HepG2 (cell line): ENCODE measurements around the gene MAN2B2. TPM values are rescaled to one million over a fixed set of nuclear protein-coding genes. Genes with fewer than 3 reads are reported as not detected.

Experiments
- FUBP1 ChIP-seq: sonication (generic); formaldehyde crosslinking; IDR thresholded peaks from 2 replicates; pipeline ENCODE4 v1.5.1; 2020; ENCODE audit warnings: missing genetic modification reagents, mild to moderate bottlenecking, borderline replicate concordance
- GATA4 ChIP-seq: sonication (generic); IDR thresholded peaks from 2 replicates; pipeline ENCODE4 v1.6.1; 2016; ENCODE audit warnings: antibody characterized with exemption, low read depth, borderline replicate concordance
- GZF1 ChIP-seq: sonication (generic); formaldehyde crosslinking; IDR thresholded peaks from 2 replicates; pipeline ENCODE4 v1.5.1; 2020; ENCODE audit warnings: mild to moderate bottlenecking, missing genetic modification reagents
- HNRNPH1 ChIP-seq: fragments of 200-400 bp; formaldehyde crosslinking; optimal IDR thresholded peaks from 2 replicates; pipeline ENCODE3; 2017; ENCODE audit warnings: mild to moderate bottlenecking, low read depth, low read length
- KMT2B ChIP-seq: IDR thresholded peaks from 2 replicates; pipeline ENCODE4 v1.6.1; 2016; ENCODE audit warnings: missing genetic modification reagents, missing compliant biosample characterization
- NCOA5 ChIP-seq: sonication (generic); formaldehyde crosslinking; IDR thresholded peaks from 2 replicates; pipeline ENCODE4 v1.4.0; 2020; ENCODE audit warnings: missing genetic modification reagents
- NFKBIZ ChIP-seq: IDR thresholded peaks from 2 replicates; pipeline ENCODE4 v1.6.1; 2018; ENCODE audit warnings: missing genetic modification reagents, missing compliant biosample characterization
- PTBP1 ChIP-seq: fragments of 200-400 bp; formaldehyde crosslinking; IDR thresholded peaks from 2 replicates; pipeline ENCODE4 v1.6.1; 2018; ENCODE audit warnings: low read length, low read depth; ENCODE audit not compliant: poor library complexity, severe bottlenecking
- RBM22 ChIP-seq: fragments of 200-400 bp; formaldehyde crosslinking; optimal IDR thresholded peaks from 2 replicates; pipeline ENCODE3; 2017; ENCODE audit warnings: mild to moderate bottlenecking, low read length, moderate library complexity
- SALL2 ChIP-seq: sonication (generic); formaldehyde crosslinking; IDR thresholded peaks from 2 replicates; pipeline ENCODE4 v1.8.1; 2023; ENCODE audit warnings: mild to moderate bottlenecking, missing genetic modification reagents, inconsistent platforms
- SATB2 ChIP-seq: sonication (generic); formaldehyde crosslinking; IDR thresholded peaks from 2 replicates; pipeline ENCODE4 v1.5.0; 2020; ENCODE audit warnings: missing genetic modification reagents
- TRAFD1 ChIP-seq: sonication (generic); formaldehyde crosslinking; IDR thresholded peaks from 2 replicates; pipeline ENCODE4 v1.5.1; 2020; ENCODE audit warnings: missing genetic modification reagents, mild to moderate bottlenecking, borderline replicate concordance
- ZC3H13 ChIP-seq: sonication (generic); formaldehyde crosslinking; IDR thresholded peaks from 2 replicates; pipeline ENCODE4 v1.8.1; 2023; ENCODE audit warnings: mild to moderate bottlenecking, missing genetic modification reagents, moderate library complexity
- ZFX ChIP-seq: sonication (generic); formaldehyde crosslinking; IDR thresholded peaks from 2 replicates; pipeline ENCODE4 v1.4.0; 2020; ENCODE audit warnings: mild to moderate bottlenecking, low read depth, missing genetic modification reagents, moderate library complexity
- ZNF280B ChIP-seq: sonication (generic); formaldehyde crosslinking; IDR thresholded peaks from 2 replicates; pipeline ENCODE4 v1.5.0; 2020; ENCODE audit warnings: missing genetic modification reagents, mild to moderate bottlenecking, borderline replicate concordance
- ZNF468 ChIP-seq: sonication (generic); formaldehyde crosslinking; IDR thresholded peaks from 2 replicates; pipeline ENCODE4 v1.8.0; 2022; ENCODE audit warnings: mild to moderate bottlenecking, moderate library complexity, missing genetic modification reagents
- ZNF607 ChIP-seq: sonication (generic); formaldehyde crosslinking; IDR thresholded peaks from 2 replicates; pipeline ENCODE4 v1.5.1; 2020; ENCODE audit warnings: missing genetic modification reagents, mild to moderate bottlenecking, borderline replicate concordance
- ZNF691 ChIP-seq: sonication (generic); formaldehyde crosslinking; IDR thresholded peaks from 2 replicates; pipeline ENCODE4 v1.4.0; 2020; ENCODE audit warnings: missing genetic modification reagents, low read depth, mild to moderate bottlenecking, borderline replicate concordance
- ZNF761 ChIP-seq: sonication (generic); formaldehyde crosslinking; conservative IDR thresholded peaks from 2 replicates; pipeline ENCODE4 v1.4.0; 2020; ENCODE audit warnings: mild to moderate bottlenecking, missing genetic modification reagents
- ZNF773 ChIP-seq: sonication (generic); formaldehyde crosslinking; IDR thresholded peaks from 2 replicates; pipeline ENCODE4 v1.4.0; 2020; ENCODE audit warnings: missing genetic modification reagents, borderline replicate concordance
- ZNF800 ChIP-seq: sonication (generic); formaldehyde crosslinking; IDR thresholded peaks from 2 replicates; pipeline ENCODE4 v1.4.0; 2020; ENCODE audit warnings: missing genetic modification reagents
- polyA plus RNA-seq, 8 experiments: library from polyadenylated mRNA; depleted of rRNA in 3 of 8; stranded (reverse) in 7 of 8; unstranded in 1 of 8; fragments of >200 nt; fragmentation: Illumina TruSeq in 4 of 8; extraction: Trizol in 4 of 8; gene quantifications; 2 replicates each; pipeline versions ENCODE4 v1.2.1 to v1.2.3, GENCODE V29; 2011 to 2016; ENCODE audit warnings: low read depth in 4 of 8, missing spikeins in 1 of 8, mixed read lengths in 1 of 8; ENCODE audit not compliant: insufficient read depth in 1 of 8
- total RNA-seq, 5 experiments: library from RNA; depleted of rRNA; stranded (reverse); fragments of >200 nt; fragmentation: Illumina TruSeq; extraction: Trizol; gene quantifications; 2 replicates each; pipeline ENCODE4 v1.2.3, GENCODE V29; 2016; ENCODE audit warnings: low read depth in 1 of 5

Gene MAN2B2
- total and polyA plus RNA-seq, 2 of the 13 experiments (the other 11 are each of a cell fraction or from before 2014, with no cell fraction given): 4.8 to 5.4 TPM

GRCh38 chr4:6640292-6641163 lies 65.5 kb downstream of the MAN2B2 start, which contains the start of gene MRFAP1 (continued):
- TF ChIP-seq NFKBIZ (CRISPR knock-in tag): no peak
- no peak for TF ChIP-seq PTBP1
- no peak for TF ChIP-seq GATA4
- TF ChIP-seq ZNF280B (CRISPR knock-in tag): no peak
- TF ChIP-seq ZNF607 (CRISPR knock-in tag): no peak; the same call in none of the 2 replicates
- no peak for TF ChIP-seq HNRNPH1
- TF ChIP-seq ZNF691 (CRISPR knock-in tag): 0 out of 2 replicates have a peak, but pooled peaks have one; percentile 41
- TF ChIP-seq SATB2 (CRISPR knock-in tag): no peak; the same call in 1 of the 2 replicates
- no peak for TF ChIP-seq FUBP1 (CRISPR knock-in tag)
- peak; percentile 96 for TF ChIP-seq KMT2B (CRISPR knock-in tag)
- no peak for TF ChIP-seq NCOA5 (CRISPR knock-in tag)
- no peak for TF ChIP-seq RBM22
- TF ChIP-seq GZF1 (CRISPR knock-in tag): 0 out of 2 replicates have a peak, but pooled peaks have one; percentile 68
- no peak for TF ChIP-seq ZNF468 (CRISPR knock-in tag)
- TF ChIP-seq ZFX (CRISPR knock-in tag): peak; percentile 75
- no peak for TF ChIP-seq ZNF773 (CRISPR knock-in tag)
- TF ChIP-seq ZC3H13: peak; percentile 71; the same call in 1 of the 2 replicates
- no peak for TF ChIP-seq ZNF800 (CRISPR knock-in tag)
- peak; percentile 51; the same call in 1 of the 2 replicates for TF ChIP-seq ZNF761 (CRISPR knock-in tag)
- no peak for TF ChIP-seq TRAFD1
- TF ChIP-seq SALL2: no peak
